Stomach (tissue), 19 donors: ENCODE measurements around the gene SUPT4H1. TPM values are rescaled to one million over a fixed set of nuclear protein-coding genes. Genes with fewer than 3 reads are reported as not detected.

Experiments
- DNase-seq, 2 donors: peaks; one replicate each; pipeline versions ENCODE4 v3.0.0 to v3.0.0-alpha.2; 2013 to 2019
- H3K27ac ChIP-seq, 5 donors: fragments of 200-600 bp in 4 of 5; sonication (generic) in 4 of 5; one replicate each; pipeline ENCODE4 v1.5.1; 2013 to 2019; ENCODE audit warnings: mild to moderate bottlenecking in 1 of 5, moderate library complexity in 1 of 5
- H3K27me3 ChIP-seq, 3 donors: fragments of 200-600 bp; sonication (generic); one replicate each; pipeline ENCODE4 v1.5.1; 2017 to 2019; ENCODE audit warnings: mixed run types in 1 of 3
- H3K36me3 ChIP-seq, 4 donors: fragments of 200-600 bp; sonication (generic); 1 replicate in 3 of 4; 2 replicates in 1 of 4; pipeline ENCODE4 v1.5.1; 2016 to 2019
- H3K4me1 ChIP-seq, 4 donors: fragments of 200-600 bp; sonication (generic); one replicate each; pipeline ENCODE4 v1.5.1; 2016 to 2019
- H3K4me3 ChIP-seq, 4 donors: fragments of 200-600 bp; sonication (generic) in 3 of 4; one replicate each; pipeline ENCODE4 v1.5.1; 2016 to 2019; ENCODE audit warnings: mild to moderate bottlenecking in 1 of 4
- H3K9me3 ChIP-seq, 4 donors: fragments of 200-600 bp; sonication (generic); one replicate each; pipeline ENCODE4 v1.5.1; 2016 to 2019
- EP300 ChIP-seq: sonication (generic); formaldehyde crosslinking; IDR thresholded peaks from one replicate; pipeline ENCODE4 v1.6.1; 2017; ENCODE audit warnings: antibody characterized with exemption
- POLR2A ChIP-seq, 4 donors: fragments of 450-650 bp; IDR thresholded peaks; one replicate each; pipeline ENCODE4 v1.6.1; 2016; ENCODE audit warnings: antibody characterized with exemption in 4 of 4, control low read depth in 2 of 4, mild to moderate bottlenecking in 1 of 4, moderate library complexity in 1 of 4
- POLR2AphosphoS5 ChIP-seq, 3 donors: sonication (generic); formaldehyde crosslinking; IDR thresholded peaks; one replicate each; pipeline ENCODE4 v1.6.1; 2016; ENCODE audit warnings: antibody characterized with exemption in 3 of 3
- WGBS, 5 donors: extraction: QIAGEN DNeasy Blood & Tissue Kit in 3 of 5; methylation state at CpG; one replicate each; pipeline versions ENCODE4 v1.1.5 to v1.1.7; 2013 to 2018; 5-methylcytosine and 5-hydroxymethylcytosine counted together
- intact Hi-C: fragments of 100-400 bp; cut with DNase I; formaldehyde crosslinking; loops from one replicate; pipeline ENCODE4 v1.15.1; 2023; ENCODE audit warnings: low total_unique reads
- long read RNA-seq, 10 donors: transcript quantifications; one replicate each; lab custom pipeline, GENCODE V29; 2026
- polyA plus RNA-seq, 3 donors: library from polyadenylated mRNA; stranded (reverse); fragments of 200-250 nt; gene quantifications; one replicate each; pipeline ENCODE4 v1.2.3, GENCODE V29; 2013
- total RNA-seq, 5 donors: library from RNA; depleted of rRNA; stranded (reverse); fragments of >200 nt; gene quantifications; one replicate each; pipeline versions ENCODE4 v1.1.0 to v1.2.3, GENCODE V29; 2014 to 2016
- TF ChIP-seq, protein P1 (sequence below), 7 experiments: fragments of 450-650 bp in 4 of 7; fragments of 200-600 bp in 3 of 7; sonication (generic) in 3 of 7; IDR thresholded peaks; one replicate each; pipeline ENCODE4 v1.5.1; 2016 to 2019; ENCODE audit warnings: antibody characterized with exemption in 7 of 7, control low read depth in 2 of 7, mild to moderate bottlenecking in 1 of 7
- donor health status: healthy with polysubstance abuse.
- donor health status: Bipolar disorder and iron deficiency.
- donor health status: healthy.

The SUPT4H1 gene
- total RNA-seq (10 to 100 TPM in 3 of 5 donors, 1 to 10 TPM in 2; 6.7 to 51.1 (median 23.3) TPM), polyA plus RNA-seq (10 to 100 TPM; 68.9 to 80.9 (median 78.2) TPM)
- long read RNA-seq, donor 1, transcript SUPT4H1-201 (5 exons, 1,489 nt): major isoform, 21 of 24 reads
- long read RNA-seq, donor 1, partial matches to known transcripts: 0 of 24 reads
- long read RNA-seq, donor 1, other reads (novel, unspliced or antisense): 0 of 24 reads
- long read RNA-seq, donor 2, transcript SUPT4H1-201 (5 exons, 1,489 nt): major isoform, 30 of 38 reads
- long read RNA-seq, donor 2, partial matches to known transcripts: 0 of 38 reads
- long read RNA-seq, donor 2, other reads (novel, unspliced or antisense): 0 of 38 reads
- long read RNA-seq, donor 3, transcript SUPT4H1-202 (5 exons, 1,643 nt): minor isoform, 5 of 24 reads
- long read RNA-seq, donor 3, transcript SUPT4H1-201 (5 exons, 1,489 nt): major isoform, 19 of 24 reads
- long read RNA-seq, donor 3, partial matches to known transcripts: 0 of 24 reads
- long read RNA-seq, donor 3, other reads (novel, unspliced or antisense): 0 of 24 reads
- long read RNA-seq, donor 4, partial matches to known transcripts: 0 of 3 reads
- long read RNA-seq, donor 4, other reads (novel, unspliced or antisense): 0 of 3 reads
- long read RNA-seq, donor 5, transcript SUPT4H1-201 (5 exons, 1,489 nt): major isoform, 41 of 47 reads
- long read RNA-seq, donor 5, partial matches to known transcripts: 0 of 47 reads
- long read RNA-seq, donor 5, other reads (novel, unspliced or antisense): 0 of 47 reads
- long read RNA-seq, donor 6, transcript SUPT4H1-202 (5 exons, 1,643 nt): minor isoform, 12 of 83 reads
- long read RNA-seq, donor 6, transcript SUPT4H1-201 (5 exons, 1,489 nt): major isoform, 66 of 83 reads
- long read RNA-seq, donor 6, partial matches to known transcripts: 0 of 83 reads
- long read RNA-seq, donor 6, other reads (novel, unspliced or antisense): 0 of 83 reads
- long read RNA-seq, donor 7, transcript SUPT4H1-202 (5 exons, 1,643 nt): minor isoform, 12 of 62 reads
- long read RNA-seq, donor 7, transcript SUPT4H1-201 (5 exons, 1,489 nt): major isoform, 49 of 62 reads
- long read RNA-seq, donor 7, partial matches to known transcripts: 0 of 62 reads
- long read RNA-seq, donor 7, other reads (novel, unspliced or antisense): 0 of 62 reads
- long read RNA-seq, donor 8, transcript SUPT4H1-201 (5 exons, 1,489 nt): major isoform, 33 of 39 reads
- long read RNA-seq, donor 8, partial matches to known transcripts: 0 of 39 reads
- long read RNA-seq, donor 8, other reads (novel, unspliced or antisense): 0 of 39 reads
- long read RNA-seq, donor 9, transcript SUPT4H1-201 (5 exons, 1,489 nt): major isoform, 38 of 43 reads
- long read RNA-seq, donor 9, partial matches to known transcripts: 0 of 43 reads
- long read RNA-seq, donor 9, other reads (novel, unspliced or antisense): 0 of 43 reads
- long read RNA-seq, donor 10, transcript SUPT4H1-201 (5 exons, 1,489 nt): major isoform, 13 of 16 reads
- long read RNA-seq, donor 10, partial matches to known transcripts: 0 of 16 reads
- long read RNA-seq, donor 10, other reads (novel, unspliced or antisense): 0 of 16 reads

DNA sequence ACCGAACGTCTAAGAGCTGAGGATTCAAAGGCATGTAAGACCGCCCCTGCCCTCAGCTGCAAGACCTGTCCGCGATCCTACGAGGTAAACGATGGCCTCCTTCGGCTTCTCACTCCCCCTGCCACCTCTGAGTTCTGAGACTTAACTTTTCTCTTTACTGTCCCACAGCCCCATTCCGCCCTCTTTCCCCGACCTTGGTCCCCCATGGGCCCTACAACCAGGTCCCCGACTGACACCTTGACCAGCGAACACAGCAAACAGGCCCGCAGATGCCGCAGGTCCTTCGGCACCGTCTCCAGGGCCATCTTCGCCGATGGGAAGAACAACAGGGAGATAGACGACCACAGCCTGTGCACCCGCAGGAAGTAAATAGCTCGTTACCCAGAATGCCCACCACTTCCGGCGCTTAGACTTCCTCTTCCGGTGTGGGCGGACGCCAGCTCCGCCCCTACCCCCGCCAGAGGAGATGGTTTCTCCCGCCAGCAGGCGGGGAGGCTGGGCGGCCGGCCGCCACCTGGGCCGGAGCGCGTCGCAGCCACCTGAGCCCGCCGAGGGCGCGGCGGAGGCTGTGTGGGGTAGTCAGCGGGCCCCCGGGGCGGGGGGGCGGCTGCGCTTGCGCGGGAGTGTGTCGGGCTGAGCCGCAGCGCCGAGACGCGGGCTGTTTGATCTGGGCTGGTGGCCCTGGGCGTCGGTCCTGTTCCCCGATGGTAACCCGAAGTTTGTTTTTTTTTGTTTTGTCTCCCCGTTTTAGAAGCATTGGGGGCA is at the start of gene SUPT4H1:
Gene SUPT4H1 (minus strand): TSS at position 371 of the 765 bp plus-strand sequence. CDS start 66 bp downstream, at position 305.
- peak within 1 kb of the TSS; percentile 93 to 99 (median 97) for H3K4me3 ChIP-seq
- no peaks in the 10 kb centered on the region for H3K27me3 ChIP-seq
- TF ChIP-seq EP300: no peak
- peak; percentile 84 to 96 (median 84) for TF ChIP-seq POLR2AphosphoS5 (IDR thresholded peaks at IDR 0.05)
- TF ChIP-seq, protein P1, sequence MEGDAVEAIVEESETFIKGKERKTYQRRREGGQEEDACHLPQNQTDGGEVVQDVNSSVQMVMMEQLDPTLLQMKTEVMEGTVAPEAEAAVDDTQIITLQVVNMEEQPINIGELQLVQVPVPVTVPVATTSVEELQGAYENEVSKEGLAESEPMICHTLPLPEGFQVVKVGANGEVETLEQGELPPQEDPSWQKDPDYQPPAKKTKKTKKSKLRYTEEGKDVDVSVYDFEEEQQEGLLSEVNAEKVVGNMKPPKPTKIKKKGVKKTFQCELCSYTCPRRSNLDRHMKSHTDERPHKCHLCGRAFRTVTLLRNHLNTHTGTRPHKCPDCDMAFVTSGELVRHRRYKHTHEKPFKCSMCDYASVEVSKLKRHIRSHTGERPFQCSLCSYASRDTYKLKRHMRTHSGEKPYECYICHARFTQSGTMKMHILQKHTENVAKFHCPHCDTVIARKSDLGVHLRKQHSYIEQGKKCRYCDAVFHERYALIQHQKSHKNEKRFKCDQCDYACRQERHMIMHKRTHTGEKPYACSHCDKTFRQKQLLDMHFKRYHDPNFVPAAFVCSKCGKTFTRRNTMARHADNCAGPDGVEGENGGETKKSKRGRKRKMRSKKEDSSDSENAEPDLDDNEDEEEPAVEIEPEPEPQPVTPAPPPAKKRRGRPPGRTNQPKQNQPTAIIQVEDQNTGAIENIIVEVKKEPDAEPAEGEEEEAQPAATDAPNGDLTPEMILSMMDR (IDR thresholded peaks at IDR 0.05): peak in 2 of 7 experiments; percentile 18 to 21
- 0% methylated on average over 39 to 60 of the region's 60 CpGs for WGBS, 5 donors
- peak; percentile 91 to 98 for DNase-seq
- peak within 1 kb of the TSS; percentile 86 to 98 (median 95) for H3K27ac ChIP-seq
- no peaks in the 10 kb centered on the region for H3K9me3 ChIP-seq
- H3K4me1 ChIP-seq: peaks cover 15 to 37% (median 24%) of the 10 kb centered on the region in 4 donors
- H3K36me3 ChIP-seq: peaks cover 33 to 40% (median 38%) of the 10 kb centered on the region in 4 donors
- intact Hi-C loops: no loop called here

GRCh38 chr17:58401287-58401686 is 49.3 kb upstream of the SUPT4H1 start:
- Histone ChIP-seq H3K9me3 (no peaks in the 10 kb centered on the region), H3K27me3 (no peaks in the 10 kb centered on the region), H3K27ac (no peak overlapping the region), H3K4me3 (no peak overlapping the region), H3K4me1 (peaks cover 0 to 9% (median 0%) of the 10 kb centered on the region in 4 donors), H3K36me3 (no peaks in the 10 kb centered on the region)
- DNase-seq: no peak
- intact Hi-C loops: no loop called here
- TF ChIP-seq POLR2A (IDR thresholded peaks at IDR 0.05) (no peak), POLR2AphosphoS5 (IDR thresholded peaks at IDR 0.05) (no peak), EP300 (no peak)
- TF ChIP-seq, protein P1 (IDR thresholded peaks at IDR 0.05): no peak
- 23 to 65% (median 38%) methylated on average over 2 of the region's 2 CpGs for WGBS, 5 donors

- Histone ChIP-seq H3K4me1 (peaks cover 0 to 9% (median 0%) of the 10 kb centered on the region in 4 donors), H3K36me3 (no peaks in the 10 kb centered on the region), H3K4me3 (no peak overlapping the region), H3K9me3 (no peaks in the 10 kb centered on the region), H3K27me3 (no peaks in the 10 kb centered on the region), H3K27ac (no peak overlapping the region)
- intact Hi-C loops: no loop called here
- no peak for DNase-seq
- TF ChIP-seq POLR2AphosphoS5 (IDR thresholded peaks at IDR 0.05) (no peak), POLR2A (IDR thresholded peaks at IDR 0.05) (no peak), EP300 (no peak)
- TF ChIP-seq, protein P1 (IDR thresholded peaks at IDR 0.05): no peak
Measured at GRCh38 chr17:58400826-58401225, 48.8 kb upstream of the SUPT4H1 start.
